Activated CD8-positive, alpha-beta memory T cell treated with anti-CD3 and anti-CD28 coated beads for 48 hours (primary cell): ENCODE measurements around the gene TSNAXIP1.

Experiments used
- DNase-seq, 3 experiments: peaks; one replicate each; pipeline ENCODE4 v3.0.0-alpha.2; 2020; ENCODE audit warnings: low read depth in 2 of 3, low spot score in 2 of 3

The TSNAXIP1 gene, protein sequence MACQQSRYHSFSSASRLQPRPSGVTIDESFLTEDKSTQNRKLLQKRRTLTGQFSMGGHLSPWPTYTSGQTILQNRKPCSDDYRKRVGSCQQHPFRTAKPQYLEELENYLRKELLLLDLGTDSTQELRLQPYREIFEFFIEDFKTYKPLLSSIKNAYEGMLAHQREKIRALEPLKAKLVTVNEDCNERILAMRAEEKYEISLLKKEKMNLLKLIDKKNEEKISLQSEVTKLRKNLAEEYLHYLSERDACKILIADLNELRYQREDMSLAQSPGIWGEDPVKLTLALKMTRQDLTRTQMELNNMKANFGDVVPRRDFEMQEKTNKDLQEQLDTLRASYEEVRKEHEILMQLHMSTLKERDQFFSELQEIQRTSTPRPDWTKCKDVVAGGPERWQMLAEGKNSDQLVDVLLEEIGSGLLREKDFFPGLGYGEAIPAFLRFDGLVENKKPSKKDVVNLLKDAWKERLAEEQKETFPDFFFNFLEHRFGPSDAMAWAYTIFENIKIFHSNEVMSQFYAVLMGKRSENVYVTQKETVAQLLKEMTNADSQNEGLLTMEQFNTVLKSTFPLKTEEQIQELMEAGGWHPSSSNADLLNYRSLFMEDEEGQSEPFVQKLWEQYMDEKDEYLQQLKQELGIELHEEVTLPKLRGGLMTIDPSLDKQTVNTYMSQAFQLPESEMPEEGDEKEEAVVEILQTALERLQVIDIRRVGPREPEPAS

DNA sequence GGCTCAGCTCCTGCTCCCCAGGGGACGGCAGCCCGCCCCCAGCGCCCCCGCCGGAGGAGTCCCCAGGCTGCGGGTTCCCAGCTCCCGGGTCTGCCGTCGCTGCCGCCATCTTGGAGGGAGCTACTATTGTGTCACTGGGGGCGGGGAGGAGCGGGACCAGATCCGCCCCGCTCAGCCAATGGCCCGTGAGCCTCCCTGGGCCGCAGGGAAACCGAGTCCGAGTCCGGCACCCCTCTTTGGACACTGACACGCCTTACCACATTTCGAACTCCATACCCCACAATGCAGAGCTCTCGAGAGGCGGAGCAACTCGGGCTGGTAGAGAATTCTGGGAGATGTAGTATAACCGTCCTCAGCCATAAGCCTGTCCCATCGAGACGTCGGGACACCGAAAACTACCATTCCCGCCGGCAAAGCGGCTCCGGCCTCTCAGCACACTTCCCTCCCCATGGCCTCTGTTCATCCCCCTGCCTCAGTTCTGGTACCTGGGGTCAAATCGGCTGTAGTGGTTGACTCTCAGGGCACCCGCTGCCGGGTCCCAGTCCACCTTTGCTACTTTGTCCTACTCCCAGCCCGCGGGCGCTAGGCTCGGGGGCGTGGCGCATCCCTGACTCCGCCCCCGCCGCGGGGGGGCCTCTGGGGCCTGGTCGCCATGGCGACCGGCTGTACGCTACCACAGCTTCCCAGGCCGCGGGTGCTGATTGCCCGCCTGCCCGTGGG, at the start of gene TSNAXIP1, which contains the start of gene RANBP10:
Gene TSNAXIP1, plus strand, starts transcription at position 462 of the 720 bp plus-strand sequence. CDS start 261 bp downstream, outside the sequence.
Gene RANBP10, minus strand, starts transcription at position 133 of the 720 bp plus-strand sequence. Its CDS starts 24 bp downstream, at position 109.
- peak; percentile 81 to 87 (median 84) for DNase-seq

DNA sequence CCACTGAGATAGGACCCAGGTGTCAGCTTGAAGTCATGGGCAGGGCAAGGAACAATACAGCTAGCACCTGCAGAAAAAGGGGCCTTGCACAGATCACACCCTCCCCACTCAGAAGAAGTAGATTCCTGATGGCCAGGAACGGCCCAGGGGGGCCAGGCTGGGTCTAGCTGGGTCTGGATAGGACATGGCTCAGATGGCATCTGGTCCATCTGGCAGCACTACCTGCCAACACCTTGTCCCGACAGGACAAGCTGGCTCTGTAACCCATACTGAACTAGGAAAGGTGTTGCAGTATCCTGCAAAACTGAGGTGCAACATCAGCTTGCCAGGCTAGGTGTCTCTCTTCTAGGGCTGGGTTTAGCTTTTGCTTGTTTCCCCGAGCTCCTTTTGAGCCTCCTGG, 48.7 kb upstream of the TSNAXIP1 start:
- no peak for DNase-seq

DNA sequence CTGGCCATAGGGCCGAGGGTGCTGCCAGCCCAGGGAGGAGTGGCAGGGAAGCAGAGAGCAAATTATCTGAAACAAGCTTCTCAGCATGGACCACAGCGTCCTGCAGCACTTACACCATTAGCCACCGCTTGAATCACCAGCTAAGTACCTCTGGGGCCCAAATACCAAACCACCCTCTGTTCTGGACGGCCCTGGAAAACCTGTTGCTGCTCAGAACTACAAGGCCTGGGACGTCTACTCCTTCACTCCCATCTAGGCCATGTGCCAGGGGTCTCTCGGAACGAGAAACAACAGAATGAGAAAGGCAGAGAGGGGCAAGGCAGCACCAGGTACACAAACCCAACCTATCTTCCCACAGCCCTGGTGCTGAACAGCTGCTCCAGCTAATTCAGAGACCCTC, 47.7 kb upstream of the TSNAXIP1 start:
- no peak for DNase-seq

DNA sequence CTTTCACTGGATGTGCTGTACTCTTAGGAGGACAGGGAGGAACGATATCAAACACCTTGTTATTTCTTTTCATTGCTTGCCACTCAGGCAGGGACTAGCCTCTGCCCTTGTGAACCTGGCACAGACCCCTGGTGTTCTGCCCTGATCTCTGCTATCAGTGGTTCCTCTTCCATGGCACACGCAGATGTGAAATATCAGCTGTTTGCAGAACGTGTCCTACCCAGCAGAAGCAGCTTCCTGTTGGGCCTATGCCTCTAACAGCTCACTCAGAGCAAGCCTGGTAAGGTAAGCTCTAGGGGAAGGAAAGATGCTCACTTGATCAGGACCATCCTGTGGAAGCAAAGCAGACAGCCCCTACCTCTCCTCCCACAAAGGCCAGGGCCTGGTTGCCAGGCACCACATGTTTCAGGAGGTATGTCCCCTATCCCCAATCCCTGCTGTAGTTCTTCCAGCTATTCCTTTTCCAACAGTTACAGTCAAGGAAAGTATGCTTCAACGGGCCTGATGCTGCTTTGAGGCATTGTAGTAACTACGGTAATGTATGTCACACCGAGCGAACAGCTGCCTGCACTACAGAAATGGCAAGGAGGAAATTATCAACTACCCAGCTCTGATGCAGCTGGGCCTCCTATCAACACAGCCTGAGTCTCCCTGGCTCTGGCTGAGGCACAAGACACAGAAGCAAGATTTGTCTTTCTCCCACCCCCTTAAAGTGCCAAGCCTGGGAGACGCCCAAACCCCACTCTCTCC, 46.3 kb upstream of the TSNAXIP1 start:
- no peak for DNase-seq

DNA sequence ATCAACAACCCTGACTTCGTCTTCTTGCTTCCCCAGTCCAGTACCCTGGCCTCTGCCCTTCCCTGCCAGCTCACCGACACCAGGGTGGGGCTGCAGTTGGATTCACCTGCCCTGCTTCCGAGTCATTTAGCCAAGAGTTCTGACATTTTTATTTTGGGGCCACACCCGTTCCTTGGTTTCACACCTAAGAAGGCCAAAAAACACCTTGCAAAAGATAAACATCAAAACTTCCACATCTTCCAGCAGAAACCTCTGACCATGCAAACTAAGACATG, 45.8 kb upstream of the TSNAXIP1 start:
- DNase-seq, result no peak

DNA sequence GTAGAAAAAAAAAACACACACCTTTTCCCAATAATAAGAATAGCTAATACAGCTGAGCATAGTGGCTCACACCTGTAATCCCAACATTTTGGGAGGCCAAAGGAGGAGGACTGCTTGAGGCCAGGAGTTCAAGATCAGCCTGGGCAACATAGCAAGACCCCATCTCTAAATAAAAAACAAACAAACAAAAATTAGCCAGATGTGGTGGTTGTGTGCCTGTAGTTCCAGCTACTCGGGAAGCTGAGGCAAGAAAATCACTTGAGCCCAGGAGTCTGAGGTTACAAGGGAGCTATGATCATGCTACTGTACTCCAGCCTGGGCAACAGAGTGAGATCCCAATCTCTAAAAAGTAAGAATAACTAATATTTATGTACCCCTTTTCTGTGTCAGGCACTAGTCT, 44.8 kb upstream of the TSNAXIP1 start:
- no peak for DNase-seq

DNA sequence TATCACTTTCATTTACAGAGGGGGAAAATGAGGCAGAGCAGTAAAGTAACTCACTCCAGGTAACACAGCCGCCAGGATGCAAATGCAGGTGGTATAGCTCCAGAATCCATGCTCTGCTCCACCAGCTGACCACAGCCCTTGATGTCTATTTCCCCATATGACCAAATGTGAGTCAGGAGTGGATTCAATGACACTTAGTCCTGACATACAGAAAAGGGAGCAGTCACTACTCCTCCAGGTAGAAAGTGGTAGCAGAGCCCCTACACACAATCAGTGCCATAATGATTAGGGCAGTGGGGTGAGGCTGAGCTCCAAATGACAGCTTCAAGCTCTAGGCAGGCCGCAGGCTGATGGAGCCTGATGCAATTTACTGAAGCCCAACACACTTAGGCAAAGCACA, 44.3 kb upstream of the TSNAXIP1 start:
- no peak for DNase-seq

DNA sequence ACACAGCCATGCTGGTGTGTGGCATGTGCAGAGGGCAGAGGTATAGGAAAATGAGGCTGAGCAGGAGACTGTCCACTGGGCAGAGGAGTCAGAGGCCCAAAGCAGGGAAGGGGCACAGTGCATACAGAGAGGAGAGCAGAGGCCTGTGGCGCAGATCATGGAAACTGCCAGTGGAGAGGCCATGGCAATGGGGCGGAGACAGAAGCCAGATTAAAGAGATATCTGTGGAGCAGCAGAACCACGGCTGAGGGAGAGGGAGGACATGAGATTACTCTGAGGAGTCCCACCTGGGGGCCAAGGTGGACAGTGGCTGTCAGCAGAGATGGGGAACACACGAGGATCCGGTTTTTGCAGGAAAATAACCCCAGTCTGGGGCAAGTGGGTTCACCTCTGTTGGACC, 43.6 kb upstream of the TSNAXIP1 start:
- DNase-seq, result no peak

DNA sequence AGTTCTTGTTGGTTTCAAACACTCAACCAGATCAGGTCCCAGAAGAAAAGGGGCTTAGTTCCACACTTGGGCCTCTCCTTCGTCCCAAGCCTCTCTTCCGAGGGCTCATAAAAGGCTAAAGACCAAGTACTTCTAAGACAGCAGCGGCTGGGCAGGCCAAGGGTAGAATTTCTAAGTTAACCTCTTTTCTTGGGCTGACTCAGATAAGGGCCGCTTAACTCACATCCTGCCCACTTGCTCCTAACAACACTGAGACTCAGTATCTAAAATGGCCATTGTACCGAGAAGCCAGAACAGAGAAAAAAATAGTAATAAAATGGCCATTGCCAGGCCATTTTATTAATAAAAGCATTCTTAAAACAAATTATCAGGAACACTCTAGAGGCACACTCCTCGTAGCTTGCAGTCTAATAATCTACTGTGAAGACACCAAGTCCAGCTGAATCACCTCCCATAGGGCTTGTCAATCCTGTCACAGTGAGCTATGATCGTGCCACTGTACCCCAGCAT, 42.5 kb upstream of the TSNAXIP1 start:
- DNase-seq, result no peak

DNA sequence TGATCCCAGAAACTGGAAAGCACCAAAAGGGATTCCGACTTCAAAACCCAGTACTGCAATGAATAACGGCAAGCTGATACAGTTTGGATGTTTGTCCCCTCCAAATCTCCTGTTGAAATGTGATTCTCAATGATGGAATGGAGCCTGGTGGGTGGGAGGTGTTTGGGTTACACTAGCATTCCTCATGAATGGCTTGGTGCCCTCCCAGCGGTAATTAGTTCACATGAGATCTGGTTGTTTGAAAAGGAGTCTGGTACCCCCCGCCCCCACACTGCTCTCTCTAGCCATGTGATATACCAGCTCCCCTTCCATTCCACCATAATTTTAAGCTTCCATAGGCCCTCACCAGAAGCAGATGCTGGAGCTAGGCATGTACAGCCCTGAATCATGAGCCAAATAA, 40.4 kb upstream of the TSNAXIP1 start:
- DNase-seq, result no peak

DNA sequence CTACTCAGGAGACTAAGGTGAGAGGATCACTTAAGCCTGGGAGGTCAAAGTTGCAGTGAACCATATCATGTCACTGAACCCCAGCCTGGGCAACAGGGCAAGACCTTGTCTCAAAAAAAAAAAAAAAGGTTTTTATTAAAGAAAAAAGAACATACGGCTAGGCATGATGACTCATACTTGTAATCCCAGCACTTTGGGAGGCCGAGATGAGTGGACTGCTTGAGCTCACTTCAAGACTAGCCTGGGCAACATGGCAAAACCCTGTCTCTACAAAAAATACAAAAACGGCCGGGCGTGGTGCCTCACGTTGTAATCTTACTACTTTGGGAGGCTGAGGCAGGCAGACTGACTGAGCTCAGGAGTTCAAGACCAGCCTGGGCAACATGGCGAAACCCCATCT, 38.7 kb upstream of the TSNAXIP1 start:
- DNase-seq, result no peak

DNA sequence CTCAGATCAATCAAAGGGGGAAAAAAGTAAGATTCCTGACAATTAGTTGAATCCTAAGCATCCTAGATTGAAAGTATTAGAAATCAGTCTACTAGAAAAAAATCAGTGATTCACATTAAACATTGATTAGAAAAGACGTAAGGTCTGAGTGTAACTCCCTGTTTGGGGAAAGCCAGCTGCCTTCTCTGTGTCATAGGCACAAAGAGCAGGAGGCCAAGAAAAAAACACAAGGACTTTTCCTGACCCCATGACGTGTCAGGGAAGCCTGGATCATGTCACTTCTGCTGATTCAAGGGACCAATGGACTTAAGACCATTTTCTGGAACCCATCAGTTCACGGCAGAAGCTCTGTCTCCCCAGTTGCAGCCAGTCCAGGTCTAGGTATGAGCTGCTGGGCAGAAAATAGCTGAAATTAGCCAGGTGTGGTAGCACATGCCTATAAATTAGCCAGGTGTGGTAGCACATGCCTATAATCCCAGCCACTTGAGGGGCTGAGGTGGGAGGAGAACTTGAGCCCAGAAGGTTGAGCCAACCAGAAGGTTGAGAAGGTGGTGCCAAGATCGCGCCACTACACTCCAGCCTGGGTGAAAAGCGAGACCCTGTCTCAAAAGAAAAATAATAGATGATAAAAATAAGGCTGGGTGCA, 36.2 kb upstream of the TSNAXIP1 start:
- no peak for DNase-seq

DNA sequence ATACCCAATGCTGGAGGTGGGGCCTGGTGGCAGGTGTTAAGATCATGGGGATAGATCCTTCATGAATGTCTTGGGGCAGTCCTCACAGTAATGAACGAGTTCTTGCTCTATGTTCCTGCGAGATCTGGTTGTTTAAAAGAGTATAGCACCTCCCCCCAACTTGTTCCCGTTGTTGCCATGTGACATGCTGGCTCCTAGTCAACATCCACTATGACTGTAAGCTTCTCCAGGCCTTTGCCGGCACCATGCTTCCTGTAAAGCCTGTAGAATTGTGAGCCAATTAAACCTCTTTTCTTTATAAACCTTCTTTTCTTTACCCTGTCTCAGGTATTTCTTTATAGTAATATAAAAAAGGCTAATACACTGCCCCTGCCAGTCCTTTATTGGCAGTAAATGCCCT, 33.6 kb upstream of the TSNAXIP1 start:
- DNase-seq, result no peak

DNA sequence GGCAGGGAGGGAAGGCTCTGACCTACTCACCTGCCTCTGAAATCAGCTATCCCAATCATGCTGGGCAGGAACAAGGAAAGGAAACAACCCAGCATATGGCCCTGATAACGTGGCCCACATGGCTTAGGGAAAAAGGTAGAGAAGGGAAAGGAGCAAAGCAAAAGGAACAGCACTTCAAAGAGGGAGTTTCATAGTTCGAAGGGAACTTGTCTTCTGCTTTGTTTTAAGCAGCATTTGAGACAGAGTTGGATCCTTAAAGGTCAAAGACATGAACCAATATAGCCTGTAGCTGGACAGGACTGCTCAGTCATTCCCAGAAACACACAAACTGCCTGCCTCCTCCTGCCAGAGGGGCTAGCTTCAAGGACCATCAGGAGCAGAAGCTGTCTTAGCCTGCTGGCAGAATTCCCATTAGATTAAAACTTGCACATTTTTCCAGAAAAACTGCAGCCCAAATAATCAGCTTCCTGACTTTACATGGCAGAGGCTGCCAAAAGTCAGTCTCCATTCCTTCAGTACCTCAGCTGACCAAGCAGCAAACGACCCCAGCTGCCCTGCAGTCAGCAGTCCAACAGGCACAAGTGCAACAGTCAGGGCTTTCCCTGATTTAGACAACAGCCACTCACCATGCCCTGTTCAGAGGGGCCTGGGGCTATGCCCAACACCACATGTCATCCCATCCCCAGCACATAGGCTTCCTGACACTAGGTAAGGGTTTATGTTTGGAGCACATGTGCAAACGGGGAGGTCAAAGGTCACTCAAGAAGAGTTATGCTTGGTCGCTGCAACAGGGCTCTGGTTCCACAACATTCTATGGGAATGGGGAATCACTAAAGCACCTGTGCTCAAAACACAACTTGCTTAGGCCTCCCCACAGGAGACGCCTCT, 32.9 kb upstream of the TSNAXIP1 start:
- no peak for DNase-seq

DNA sequence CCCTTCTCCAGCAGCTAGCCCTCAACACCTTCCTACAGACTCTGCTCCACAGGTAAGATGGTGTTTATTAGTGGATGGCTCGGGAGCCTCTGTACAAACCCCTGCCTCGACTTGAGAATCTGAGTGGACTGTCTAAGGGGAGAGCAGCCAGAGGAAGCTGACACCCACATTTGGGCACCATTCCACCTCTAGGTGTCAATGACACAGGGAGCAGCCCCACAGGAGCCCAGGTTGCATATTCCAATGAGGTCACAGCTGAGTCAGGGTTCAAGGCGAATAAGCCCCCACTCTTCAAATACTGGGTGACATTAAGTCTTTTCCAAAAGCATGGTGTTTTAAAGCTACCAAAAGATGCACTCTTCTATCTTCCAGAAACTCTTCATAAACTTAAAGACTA, 32.2 kb upstream of the TSNAXIP1 start:
- DNase-seq, result no peak

DNA sequence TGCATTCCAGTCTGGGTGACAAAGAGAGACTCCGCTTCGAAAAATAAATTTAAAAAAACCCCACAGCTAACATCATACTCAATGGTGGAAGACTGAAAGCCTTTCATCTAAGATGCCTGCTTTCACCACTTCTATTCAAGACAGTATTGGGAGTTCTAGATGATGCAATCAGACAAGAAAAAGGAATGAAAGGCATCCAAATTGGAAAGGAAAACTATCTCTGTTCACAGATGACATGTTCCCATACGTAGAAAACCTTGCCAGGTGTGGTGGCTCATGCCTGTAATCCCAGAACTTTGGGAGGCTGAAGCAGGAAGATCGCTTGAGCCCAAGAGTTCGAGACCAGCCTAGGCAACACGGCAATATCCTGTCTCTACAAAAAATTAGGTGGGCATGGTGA, 31.4 kb upstream of the TSNAXIP1 start:
- no peak for DNase-seq

DNA sequence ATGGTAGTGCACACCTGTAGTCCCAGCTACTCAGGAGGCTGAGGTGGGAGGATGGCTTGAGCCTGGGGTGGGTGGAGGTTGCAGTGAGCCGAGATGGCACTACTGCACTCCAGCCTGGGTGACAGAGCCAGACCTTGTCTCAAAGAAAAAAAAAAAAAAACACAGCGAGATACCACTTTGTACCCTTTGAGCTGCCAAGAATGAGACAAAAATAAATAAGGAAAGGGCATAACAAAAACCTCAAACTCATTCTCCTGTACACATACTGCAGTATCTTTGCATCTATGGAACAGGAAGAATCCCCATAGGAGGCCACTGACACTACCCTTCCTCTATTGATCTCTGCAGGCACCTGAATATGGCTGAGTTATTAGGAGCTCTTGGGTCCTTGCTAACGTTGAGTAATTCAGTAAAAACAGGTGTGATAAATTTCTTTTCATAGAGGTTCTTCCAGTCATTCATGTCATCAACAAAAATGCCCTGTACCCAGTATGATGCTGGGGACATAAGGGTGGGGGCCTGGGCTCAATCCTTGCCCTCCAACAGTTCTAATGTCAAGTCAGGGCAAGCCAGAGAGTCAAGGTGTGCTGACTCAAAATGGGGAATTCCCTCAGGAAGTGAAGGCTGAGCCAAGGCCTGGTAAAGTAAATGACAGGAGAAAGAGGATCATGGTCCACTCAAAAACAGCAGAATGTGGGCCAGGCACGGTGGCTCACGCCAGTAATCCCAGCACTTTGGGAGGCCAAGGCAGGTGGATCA, 27.3 kb upstream of the TSNAXIP1 start:
- no peak for DNase-seq

DNA sequence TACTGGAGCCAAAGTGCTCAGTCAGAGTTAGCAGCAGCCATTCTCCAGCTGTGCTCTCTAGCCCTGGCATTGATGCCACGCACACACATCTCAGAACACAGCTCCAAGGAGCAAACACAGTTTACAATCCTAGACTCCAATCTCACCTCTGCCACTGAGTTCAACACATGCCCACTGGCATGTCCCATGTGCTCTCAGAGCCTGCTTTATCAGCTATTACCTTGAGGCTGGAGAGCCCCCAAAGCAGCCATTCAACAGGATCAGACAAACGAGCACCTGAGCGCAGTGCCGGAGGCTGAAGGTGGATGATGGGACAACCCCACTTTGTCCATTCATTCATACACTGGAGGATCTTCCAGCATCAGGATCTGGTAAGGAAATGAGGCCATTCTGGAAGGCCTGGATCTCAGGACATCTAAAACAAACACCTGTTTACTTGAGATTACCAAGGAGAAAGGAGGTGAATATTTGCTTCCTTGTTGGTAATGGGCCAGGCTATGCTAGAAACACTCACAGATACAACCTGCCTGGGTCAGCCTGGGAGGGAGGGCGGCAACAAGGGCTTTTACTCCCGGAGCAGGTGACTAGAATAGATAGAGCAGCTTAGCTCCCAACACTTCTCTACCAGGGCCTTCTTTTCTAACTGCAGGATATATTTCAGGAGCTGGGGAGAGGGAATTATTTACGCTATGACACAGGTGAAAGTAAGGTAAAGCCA, 25.7 kb upstream of the TSNAXIP1 start:
- no peak for DNase-seq
